Measurements from ENCODE around the gene SOX2. TPM values are rescaled to one million over a fixed set of nuclear protein-coding genes. Genes with fewer than 3 reads are reported as not detected.

The SOX2 gene
- total RNA-seq, 1 donor from 2014 or later = 2.2 TPM

- DNase-seq (ENCODE audit: low spot score) = no peak
Measured at GRCh38 chr3:181722766-181723425, 11.2 kb downstream of the SOX2 start.

GRCh38 chr3:181723625-181724191, 12.0 kb downstream of the SOX2 start:
- DNase-seq (ENCODE audit: low spot score) = no peak

- DNase-seq (ENCODE audit: low spot score) = no peak
Measured at GRCh38 chr3:181724192-181724965, 12.7 kb downstream of the SOX2 start.

GRCh38 chr3:181725131-181725731, 13.5 kb downstream of the SOX2 start:
- no peak for DNase-seq (ENCODE audit: low spot score)

- no peak for DNase-seq (ENCODE audit: low spot score)
Measured at GRCh38 chr3:181725830-181726229, 14.1 kb downstream of the SOX2 start.

- DNase-seq (ENCODE audit: low spot score) = no peak
Measured at GRCh38 chr3:181726351-181727330, 14.9 kb downstream of the SOX2 start.

GRCh38 chr3:181727341-181728032, 15.8 kb downstream of the SOX2 start:
- DNase-seq (ENCODE audit: low spot score) = no peak

GRCh38 chr3:181728470-181729340, 17.0 kb downstream of the SOX2 start:
- DNase-seq (ENCODE audit: low spot score) = no peak

GRCh38 chr3:181729341-181729869, 17.7 kb downstream of the SOX2 start:
- no peak for DNase-seq (ENCODE audit: low spot score)

GRCh38 chr3:181730316-181730715, 18.6 kb downstream of the SOX2 start:
- no peak for DNase-seq (ENCODE audit: low spot score)

GRCh38 chr3:181730934-181731333, 19.2 kb downstream of the SOX2 start:
- no peak for DNase-seq (ENCODE audit: low spot score)

- no peak for DNase-seq (ENCODE audit: low spot score)
Measured at GRCh38 chr3:181735911-181736310, 24.2 kb downstream of the SOX2 start.

GRCh38 chr3:181738551-181738950, 26.8 kb downstream of the SOX2 start:
- no peak for DNase-seq (ENCODE audit: low spot score)

- no peak for DNase-seq (ENCODE audit: low spot score)
Measured at GRCh38 chr3:181739628-181740027, 27.9 kb downstream of the SOX2 start.

GRCh38 chr3:181741417-181741816, 29.7 kb downstream of the SOX2 start:
- no peak for DNase-seq (ENCODE audit: low spot score)

GRCh38 chr3:181752202-181752671, 40.5 kb downstream of the SOX2 start:
- DNase-seq (ENCODE audit: low spot score) = no peak

GRCh38 chr3:181753391-181753790, 41.7 kb downstream of the SOX2 start:
- no peak for DNase-seq (ENCODE audit: low spot score)

GRCh38 chr3:181755959-181756358, 44.2 kb downstream of the SOX2 start:
- DNase-seq (ENCODE audit: low spot score) = no peak

GRCh38 chr3:181756645-181757297, 45.0 kb downstream of the SOX2 start:
- DNase-seq (ENCODE audit: low spot score) = no peak

Data from umbilical cord (tissue), 2 donors.